Measurements from ENCODE around the gene C5AR1.

DNA sequence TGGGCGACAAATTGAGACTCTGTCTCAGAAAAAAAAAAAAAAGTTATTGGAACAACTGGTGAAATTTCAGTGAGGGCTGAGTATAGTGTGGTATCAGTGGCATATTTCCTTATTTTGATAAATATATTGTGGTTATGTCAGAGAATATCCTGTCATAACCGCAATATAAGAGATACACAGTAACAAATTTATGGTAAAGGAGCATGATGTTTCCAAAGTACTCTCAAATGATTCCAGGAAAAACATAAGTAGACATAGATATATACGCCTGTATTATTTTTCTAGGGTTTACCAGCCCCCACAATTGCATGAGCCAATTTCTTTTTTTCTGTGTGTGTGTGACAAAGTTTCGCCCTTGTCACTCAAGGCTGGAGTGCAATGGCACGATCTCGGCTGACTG, 5.7 kb upstream of the C5AR1 start:
- TF ChIP-seq, protein P1, sequence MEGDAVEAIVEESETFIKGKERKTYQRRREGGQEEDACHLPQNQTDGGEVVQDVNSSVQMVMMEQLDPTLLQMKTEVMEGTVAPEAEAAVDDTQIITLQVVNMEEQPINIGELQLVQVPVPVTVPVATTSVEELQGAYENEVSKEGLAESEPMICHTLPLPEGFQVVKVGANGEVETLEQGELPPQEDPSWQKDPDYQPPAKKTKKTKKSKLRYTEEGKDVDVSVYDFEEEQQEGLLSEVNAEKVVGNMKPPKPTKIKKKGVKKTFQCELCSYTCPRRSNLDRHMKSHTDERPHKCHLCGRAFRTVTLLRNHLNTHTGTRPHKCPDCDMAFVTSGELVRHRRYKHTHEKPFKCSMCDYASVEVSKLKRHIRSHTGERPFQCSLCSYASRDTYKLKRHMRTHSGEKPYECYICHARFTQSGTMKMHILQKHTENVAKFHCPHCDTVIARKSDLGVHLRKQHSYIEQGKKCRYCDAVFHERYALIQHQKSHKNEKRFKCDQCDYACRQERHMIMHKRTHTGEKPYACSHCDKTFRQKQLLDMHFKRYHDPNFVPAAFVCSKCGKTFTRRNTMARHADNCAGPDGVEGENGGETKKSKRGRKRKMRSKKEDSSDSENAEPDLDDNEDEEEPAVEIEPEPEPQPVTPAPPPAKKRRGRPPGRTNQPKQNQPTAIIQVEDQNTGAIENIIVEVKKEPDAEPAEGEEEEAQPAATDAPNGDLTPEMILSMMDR (IDR thresholded peaks at IDR 0.05) = no peak
- TF ChIP-seq POLR2A (IDR thresholded peaks at IDR 0.05) = no peak

Data from thyroid gland (tissue), 4 donors.